Prostate gland (tissue), 2 donors: ENCODE measurements around the gene MARCHF3. TPM values are rescaled to one million over a fixed set of nuclear protein-coding genes. Genes with fewer than 3 reads are reported as not detected.

Experiments used
- DNase-seq: peaks from one replicate; pipeline ENCODE4 v3.0.0-alpha.2; 2019; ENCODE audit warnings: low spot score
- H3K27ac ChIP-seq, 2 donors: fragments of 200-600 bp; sonication (generic); 2 replicates each; pipeline ENCODE4 v1.5.1; 2017 to 2019
- H3K27me3 ChIP-seq: fragments of 200-600 bp; sonication (generic); replicated peaks from 2 replicates; pipeline ENCODE4 v1.5.1; 2019; ENCODE audit not compliant: insufficient read depth
- H3K36me3 ChIP-seq, 2 donors: fragments of 200-600 bp; sonication (generic); 1 replicate in 1 of 2; 2 replicates in 1 of 2; pipeline versions ENCODE4 v1.5.1 to v1.8.1; 2017 to 2019
- H3K4me1 ChIP-seq: fragments of 200-600 bp; sonication (generic); replicated peaks from 2 replicates; pipeline ENCODE4 v1.5.1; 2019
- H3K4me3 ChIP-seq, 2 donors: fragments of 200-600 bp; sonication (generic); 2 replicates each; pipeline ENCODE4 v1.5.1; 2017 to 2019
- H3K9me3 ChIP-seq: fragments of 200-600 bp; sonication (generic); 2 replicates; pipeline ENCODE4 v1.5.1; 2017
- CTCF ChIP-seq, 4 experiments: fragments of 200-600 bp in 2 of 4; fragments of 450-650 bp in 2 of 4; sonication (generic) in 2 of 4; IDR thresholded peaks; 1 replicate in 3 of 4; 2 replicates in 1 of 4; pipeline ENCODE4 v1.5.1; 2016 to 2019; ENCODE audit warnings: antibody characterized with exemption in 4 of 4, mild to moderate bottlenecking in 2 of 4, moderate library complexity in 2 of 4
- POLR2A ChIP-seq: fragments of 450-650 bp; IDR thresholded peaks from one replicate; pipeline ENCODE4 v1.6.1; 2016; ENCODE audit warnings: antibody characterized with exemption, mild to moderate bottlenecking
- POLR2AphosphoS5 ChIP-seq: sonication (generic); formaldehyde crosslinking; IDR thresholded peaks from one replicate; pipeline ENCODE4 v1.6.1; 2017; ENCODE audit warnings: antibody characterized with exemption
- WGBS: methylation state at CpG from one replicate; pipeline ENCODE4 v1.1.5; 2018; 5-methylcytosine and 5-hydroxymethylcytosine counted together
- intact Hi-C: fragments of 100-400 bp; cut with DNase I; formaldehyde crosslinking; loops from one replicate; pipeline ENCODE4 v1.14.2; 2022
- total RNA-seq, 2 donors: library from RNA; depleted of rRNA; stranded (reverse); fragments of >200 nt; gene quantifications; one replicate each; pipeline ENCODE4 v1.1.0, GENCODE V29; 2016

MARCHF3 gene
- total RNA-seq, 2 donors from 2014 or later = 1.2 to 21.1 TPM

DNA sequence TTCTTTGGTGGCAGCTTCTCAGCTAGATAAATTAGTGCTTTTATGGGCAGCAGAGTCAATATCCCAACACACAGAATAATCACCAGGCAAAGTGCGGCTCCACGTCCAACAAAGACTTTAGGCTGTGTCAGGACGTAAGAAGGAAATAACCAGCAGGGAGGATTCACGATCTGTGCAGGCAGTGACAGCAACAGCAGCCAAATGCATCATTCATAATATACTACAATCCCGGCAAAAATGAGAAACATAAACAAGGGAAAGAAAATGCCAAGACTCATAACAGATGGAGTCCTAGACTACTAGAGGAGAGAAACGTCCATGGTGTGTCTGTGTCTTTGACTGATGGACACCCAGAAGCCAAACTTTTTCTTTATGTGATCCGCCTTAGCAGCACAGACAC is 152.8 kb downstream of the MARCHF3 start:
- H3K27me3 ChIP-seq = no peaks in the 10 kb centered on the region
- no peak for DNase-seq
- intact Hi-C loops = no loop called here
- no peak overlapping the region for H3K27ac ChIP-seq
- H3K36me3 ChIP-seq = no peaks in the 10 kb centered on the region
- WGBS = 40% methylated on average over 7 of the region's 7 CpGs
- TF ChIP-seq POLR2A = no peak
- TF ChIP-seq POLR2AphosphoS5 = no peak
- no peak for TF ChIP-seq CTCF (IDR thresholded peaks at IDR 0.05)
- no peaks in the 10 kb centered on the region for H3K4me1 ChIP-seq
- H3K4me3 ChIP-seq = no peak overlapping the region
- no peaks in the 10 kb centered on the region for H3K9me3 ChIP-seq

DNA sequence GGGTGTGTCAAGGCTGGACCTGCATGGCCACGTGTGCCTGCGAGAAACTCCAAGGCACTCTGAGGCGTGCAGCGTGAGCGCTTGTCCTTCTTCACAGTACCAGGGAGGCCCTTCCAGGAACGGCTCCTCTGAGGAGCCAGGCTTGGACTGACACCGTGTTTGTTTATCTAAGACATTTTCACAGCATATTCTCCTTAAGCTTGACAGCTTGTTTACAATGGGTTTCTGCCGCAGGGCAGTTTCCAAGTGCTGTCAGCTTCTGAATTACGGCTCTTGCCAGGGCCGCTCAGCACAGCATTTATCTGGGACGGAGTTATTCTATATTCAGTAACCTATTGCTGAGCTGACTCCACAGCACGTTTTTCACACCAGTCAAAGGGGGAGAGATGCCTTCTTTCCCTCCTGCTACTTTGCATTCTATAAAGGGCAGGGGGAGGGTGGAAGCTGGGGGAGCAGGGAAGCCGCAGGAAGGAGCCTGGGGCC is 155.0 kb downstream of the MARCHF3 start:
- intact Hi-C loops = no loop called here
- DNase-seq = no peak
- H3K27me3 ChIP-seq = no peaks in the 10 kb centered on the region
- H3K4me3 ChIP-seq = no peak overlapping the region
- H3K9me3 ChIP-seq = no peaks in the 10 kb centered on the region
- H3K27ac ChIP-seq = no peak overlapping the region
- WGBS = 29% methylated on average over 13 of the region's 13 CpGs
- H3K4me1 ChIP-seq = no peaks in the 10 kb centered on the region
- H3K36me3 ChIP-seq = no peaks in the 10 kb centered on the region
- TF ChIP-seq POLR2A = no peak
- TF ChIP-seq CTCF (IDR thresholded peaks at IDR 0.05) = no peak
- TF ChIP-seq POLR2AphosphoS5 = no peak

DNA sequence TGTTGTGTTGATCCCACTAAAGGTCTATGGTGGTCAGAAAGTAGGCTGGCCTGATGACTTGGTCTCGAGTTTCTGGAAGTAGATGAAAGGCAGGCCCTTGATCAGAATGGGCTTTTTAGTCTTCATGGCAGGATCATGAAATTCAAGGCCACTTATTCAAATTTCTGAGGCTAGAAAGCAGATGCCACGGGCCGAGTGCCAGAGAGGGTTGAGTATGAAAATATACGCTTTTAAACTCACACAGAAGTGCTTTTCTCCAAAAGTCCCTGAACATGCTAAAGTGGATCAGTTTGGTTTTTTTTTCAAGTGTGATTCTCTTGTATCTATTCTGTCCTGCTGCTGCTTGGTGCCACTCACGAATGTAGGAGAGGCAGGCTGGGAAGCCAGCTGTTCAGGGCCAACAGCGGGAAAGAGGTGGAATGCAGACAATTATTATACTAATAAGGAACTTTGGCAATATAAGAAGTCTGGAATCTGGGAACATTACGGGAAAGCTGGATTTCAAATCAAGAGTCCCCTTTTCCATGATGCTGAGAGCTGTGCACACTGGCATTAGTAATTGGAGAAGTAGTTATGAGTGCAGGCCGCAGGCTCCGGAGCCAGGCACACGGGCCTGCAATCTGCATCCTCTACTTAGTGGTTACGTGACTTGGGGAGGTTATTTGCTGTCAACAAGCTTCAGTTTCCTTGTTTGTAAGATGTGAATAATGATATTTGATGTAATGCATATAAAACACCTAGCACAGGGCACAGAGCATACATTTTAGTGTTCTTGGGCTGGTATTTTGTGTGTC is 157.6 kb downstream of the MARCHF3 start:
- Histone ChIP-seq H3K27ac (no peak overlapping the region), H3K4me3 (no peak overlapping the region), H3K9me3 (no peaks in the 10 kb centered on the region), H3K27me3 (no peaks in the 10 kb centered on the region), H3K4me1 (no peaks in the 10 kb centered on the region), H3K36me3 (no peaks in the 10 kb centered on the region)
- intact Hi-C loops = no loop called here
- TF ChIP-seq POLR2A = no peak
- TF ChIP-seq POLR2AphosphoS5 = no peak
- TF ChIP-seq CTCF (IDR thresholded peaks at IDR 0.05) = no peak
- no peak for DNase-seq
- 91% methylated on average over 11 of the region's 11 CpGs for WGBS

GRCh38 chr5:126871441-126871840 is 158.9 kb downstream of the MARCHF3 start:
- no peak for DNase-seq
- no peak overlapping the region for H3K27ac ChIP-seq
- no peak overlapping the region for H3K4me3 ChIP-seq
- no peaks in the 10 kb centered on the region for H3K4me1 ChIP-seq
- intact Hi-C loops = no loop called here
- no peaks in the 10 kb centered on the region for H3K36me3 ChIP-seq
- no peaks in the 10 kb centered on the region for H3K9me3 ChIP-seq
- H3K27me3 ChIP-seq = no peaks in the 10 kb centered on the region
- WGBS = 95% methylated on average over 6 of the region's 6 CpGs
- TF ChIP-seq CTCF (IDR thresholded peaks at IDR 0.05) (no peak), POLR2AphosphoS5 (no peak), POLR2A (no peak)

GRCh38 chr5:126869005-126869451 is 161.3 kb downstream of the MARCHF3 start:
- Histone ChIP-seq H3K36me3 (no peaks in the 10 kb centered on the region), H3K27ac (no peak overlapping the region), H3K4me1 (no peaks in the 10 kb centered on the region), H3K27me3 (no peaks in the 10 kb centered on the region), H3K9me3 (no peaks in the 10 kb centered on the region), H3K4me3 (no peak overlapping the region)
- intact Hi-C loops = no loop called here
- TF ChIP-seq POLR2A (no peak), CTCF (IDR thresholded peaks at IDR 0.05) (no peak), POLR2AphosphoS5 (no peak)
- no peak for DNase-seq
- WGBS = 5% methylated on average over 22 of the region's 22 CpGs
